Thyroid gland (tissue), 4 donors: ENCODE measurements around the gene NME7. TPM values are rescaled to one million over a fixed set of nuclear protein-coding genes. Genes with fewer than 3 reads are reported as not detected.
"Not testable (repeated sequence)": the region's sequence is repeated elsewhere in the genome, so short reads cannot be mapped to it uniquely, and the experiment has no call there.

Source experiments
- DNase-seq, 2 donors: peaks; one replicate each; pipeline ENCODE4 v3.0.0-alpha.2; 2019
- H3K27ac ChIP-seq, 3 donors: fragments of 200-600 bp; sonication (generic); 1 replicate in 2 of 3; 2 replicates in 1 of 3; pipeline ENCODE4 v1.5.1; 2016 to 2019; ENCODE audit warnings: mild to moderate bottlenecking in 1 of 3, moderate library complexity in 1 of 3
- H3K27me3 ChIP-seq: fragments of 200-600 bp; sonication (generic); one replicate; pipeline ENCODE4 v1.5.1; 2019
- H3K36me3 ChIP-seq, 2 donors: fragments of 200-600 bp; sonication (generic); one replicate each; pipeline ENCODE4 v1.5.1; 2016 to 2019
- H3K4me1 ChIP-seq, 2 donors: fragments of 200-600 bp; sonication (generic); one replicate each; pipeline ENCODE4 v1.5.1; 2017 to 2019
- H3K4me3 ChIP-seq, 3 donors: fragments of 200-600 bp; sonication (generic); replicated peaks in 1 of 3; 1 replicate in 2 of 3; 2 replicates in 1 of 3; pipeline ENCODE4 v1.5.1; 2016; ENCODE audit warnings: mild to moderate bottlenecking in 1 of 3
- H3K9me3 ChIP-seq: fragments of 200-600 bp; sonication (generic); one replicate; pipeline ENCODE4 v1.5.1; 2017
- CTCF ChIP-seq, 6 experiments: fragments of 200-600 bp in 3 of 6; fragments of 450-650 bp in 3 of 6; sonication (generic) in 3 of 6; IDR thresholded peaks; one replicate each; pipeline ENCODE4 v1.5.1; 2016 to 2019; ENCODE audit warnings: antibody characterized with exemption in 6 of 6, mild to moderate bottlenecking in 2 of 6, inconsistent platforms in 1 of 6, moderate library complexity in 1 of 6
- POLR2A ChIP-seq, 2 donors: fragments of 450-650 bp; IDR thresholded peaks; one replicate each; pipeline ENCODE4 v1.6.1; 2017; ENCODE audit warnings: antibody characterized with exemption in 2 of 2, mild to moderate bottlenecking in 2 of 2, moderate library complexity in 1 of 2
- WGBS, 2 donors: methylation state at CpG; one replicate each; pipeline ENCODE4 v1.1.5; 2017; 5-methylcytosine and 5-hydroxymethylcytosine counted together
- intact Hi-C: fragments of 100-400 bp; cut with DNase I; formaldehyde crosslinking; loops from one replicate; pipeline ENCODE4 v1.15.1; 2023
- total RNA-seq, 4 donors: library from RNA; depleted of rRNA; stranded (reverse); fragments of >200 nt; gene quantifications; one replicate each; pipeline ENCODE4 v1.2.3, GENCODE V29; 2016

The NME7 gene
- total RNA-seq, 4 donors from 2014 or later, result 26.3 to 44.9 (median 36.4) TPM

GRCh38 chr1:169126335-169126734 lies 241.3 kb downstream of the NME7 start:
- Histone ChIP-seq H3K4me1 (peaks cover 58 to 66% of the 10 kb centered on the region in 2 donors), H3K4me3 (no peak overlapping the region)
- intact Hi-C loops, result no loop called here

GRCh38 chr1:169125597-169125996 lies 242.0 kb downstream of the NME7 start:
- Histone ChIP-seq H3K27ac (peak overlapping the region; percentile 26 to 92 (median 80)), H3K4me1 (peaks cover 56 to 66% of the 10 kb centered on the region in 2 donors), H3K36me3 (peaks cover 29 to 35% of the 10 kb centered on the region in 2 donors)
- intact Hi-C loops, DNase-seq, H3K4me3 ChIP-seq, H3K27me3 ChIP-seq, H3K9me3 ChIP-seq: not testable (repeated sequence)
- 91 to 95% methylated on average over 6 of the region's 6 CpGs for WGBS, 2 donors

More at GRCh38 chr1:169126335-169126734, 241.3 kb downstream of the NME7 start:
- DNase-seq, result no peak
- TF ChIP-seq POLR2A (IDR thresholded peaks at IDR 0.05) (no peak), CTCF (IDR thresholded peaks at IDR 0.05) (no peak)
- H3K27ac ChIP-seq, result peak overlapping the region; percentile 26 to 92 (median 80)
- peaks cover 33 to 41% of the 10 kb centered on the region in 2 donors for H3K36me3 ChIP-seq
- 94 to 95% methylated on average over 3 of the region's 3 CpGs for WGBS, 2 donors
- H3K9me3 ChIP-seq, result no peaks in the 10 kb centered on the region
- no peaks in the 10 kb centered on the region for H3K27me3 ChIP-seq

GRCh38 chr1:169124459-169124858 lies 243.1 kb downstream of the NME7 start:
- peaks cover 29 to 35% of the 10 kb centered on the region in 2 donors for H3K36me3 ChIP-seq
- DNase-seq, result no peak
- WGBS, 2 donors, result 40 to 53% methylated on average over 2 of the region's 2 CpGs
- peaks cover 52 to 67% of the 10 kb centered on the region in 2 donors for H3K4me1 ChIP-seq
- no peak overlapping the region for H3K4me3 ChIP-seq
- H3K9me3 ChIP-seq, result no peaks in the 10 kb centered on the region
- intact Hi-C loops, result no loop called here
- H3K27ac ChIP-seq, result peak overlapping the region in 2 of 3 donors; percentile 25 to 92
- H3K27me3 ChIP-seq, result no peaks in the 10 kb centered on the region
- no peak for TF ChIP-seq CTCF (IDR thresholded peaks at IDR 0.05)
- no peak for TF ChIP-seq POLR2A (IDR thresholded peaks at IDR 0.05)

- TF ChIP-seq CTCF (IDR thresholded peaks at IDR 0.05) (no peak), POLR2A (IDR thresholded peaks at IDR 0.05) (no peak)
- no peak for DNase-seq
- H3K27me3 ChIP-seq, result no peaks in the 10 kb centered on the region
- WGBS, 2 donors, result 77 to 83% methylated on average over 6 of the region's 6 CpGs
- no peaks in the 10 kb centered on the region for H3K9me3 ChIP-seq
- H3K36me3 ChIP-seq, result peaks cover 29 to 31% of the 10 kb centered on the region in 2 donors
- peaks cover 53 to 68% of the 10 kb centered on the region in 2 donors for H3K4me1 ChIP-seq
- no peak overlapping the region for H3K4me3 ChIP-seq
- intact Hi-C loops, result no loop called here
- H3K27ac ChIP-seq, result peak overlapping the region in 1 of 3 donors; percentile 92
Observed at GRCh38 chr1:169122976-169123375, 244.6 kb downstream of the NME7 start.

- Histone ChIP-seq H3K27me3 (no peaks in the 10 kb centered on the region), H3K9me3 (no peaks in the 10 kb centered on the region), H3K4me1 (peaks cover 48 to 71% of the 10 kb centered on the region in 2 donors), H3K36me3 (peaks cover 20 to 26% of the 10 kb centered on the region in 2 donors), H3K27ac (peak overlapping the region in 2 of 3 donors; percentile 66 to 92), H3K4me3 (no peak overlapping the region)
- 93% methylated on average over 6 of the region's 6 CpGs for WGBS, 2 donors
- TF ChIP-seq CTCF (IDR thresholded peaks at IDR 0.05), result no peak
- TF ChIP-seq POLR2A (IDR thresholded peaks at IDR 0.05), result no peak
- no peak for DNase-seq
- intact Hi-C loops, result no loop called here
Observed at GRCh38 chr1:169121146-169121923, 246.3 kb downstream of the NME7 start.
